Medulla oblongata (tissue), 1 donor: Measurements from ENCODE around the gene MZB1.
A peak's percentile ranks its signal among the peaks of the same experiment; 100 is the strongest.

ENCODE experiments used
- DNase-seq: peaks from one replicate; pipeline ENCODE4 v3.0.0-alpha.2; 2015; ENCODE audit errors: extremely low spot score

The MZB1 gene

DNA sequence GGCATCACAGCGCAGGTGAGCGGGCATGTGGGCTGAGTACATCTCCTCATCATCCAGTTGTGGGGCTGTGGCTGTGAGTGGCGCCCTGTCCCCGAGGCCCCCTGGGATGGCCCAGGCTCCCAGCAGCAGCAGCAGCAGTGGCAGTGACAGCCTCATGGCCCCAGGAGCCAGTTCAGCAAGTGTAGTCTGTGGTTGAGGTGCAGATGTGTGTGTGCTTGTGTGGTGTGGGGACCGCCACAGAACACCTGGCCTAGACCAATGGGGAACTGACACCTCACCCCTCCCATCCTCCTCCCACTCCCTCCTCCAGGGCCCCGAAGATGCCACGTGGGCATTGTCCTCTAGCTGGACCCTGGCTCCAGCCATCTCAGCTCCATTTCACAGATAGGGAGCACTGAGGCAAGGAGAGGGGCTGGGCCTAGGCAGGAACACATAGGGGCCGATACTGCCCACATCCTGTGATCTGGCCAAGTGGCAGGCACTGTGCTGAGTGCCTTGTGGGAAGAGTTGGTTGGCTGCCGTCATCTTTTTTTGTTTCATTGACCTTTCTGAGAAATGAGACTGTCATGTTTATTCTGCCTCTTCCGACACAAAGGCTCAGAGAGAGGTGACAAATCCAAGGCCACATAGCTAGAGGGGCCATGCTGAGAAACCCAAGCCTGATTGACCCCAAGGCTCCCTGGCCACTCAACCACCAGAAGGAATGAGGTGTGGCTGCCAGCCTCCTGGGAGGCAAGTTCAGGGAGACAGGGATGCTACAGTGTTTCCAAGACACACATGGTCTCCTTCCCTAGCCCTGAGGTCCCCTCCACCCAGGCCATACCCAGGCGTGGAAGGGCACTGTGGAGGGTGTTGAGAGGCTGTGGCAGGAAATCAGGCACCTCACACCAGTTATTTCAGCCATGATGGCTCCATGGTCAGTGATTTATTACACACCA is at the start of gene MZB1:
TSS of gene MZB1 (minus strand) at position 213 of the 938 bp plus-strand sequence. CDS start at position 156, 57 bp downstream.
- no peak for DNase-seq

DNA sequence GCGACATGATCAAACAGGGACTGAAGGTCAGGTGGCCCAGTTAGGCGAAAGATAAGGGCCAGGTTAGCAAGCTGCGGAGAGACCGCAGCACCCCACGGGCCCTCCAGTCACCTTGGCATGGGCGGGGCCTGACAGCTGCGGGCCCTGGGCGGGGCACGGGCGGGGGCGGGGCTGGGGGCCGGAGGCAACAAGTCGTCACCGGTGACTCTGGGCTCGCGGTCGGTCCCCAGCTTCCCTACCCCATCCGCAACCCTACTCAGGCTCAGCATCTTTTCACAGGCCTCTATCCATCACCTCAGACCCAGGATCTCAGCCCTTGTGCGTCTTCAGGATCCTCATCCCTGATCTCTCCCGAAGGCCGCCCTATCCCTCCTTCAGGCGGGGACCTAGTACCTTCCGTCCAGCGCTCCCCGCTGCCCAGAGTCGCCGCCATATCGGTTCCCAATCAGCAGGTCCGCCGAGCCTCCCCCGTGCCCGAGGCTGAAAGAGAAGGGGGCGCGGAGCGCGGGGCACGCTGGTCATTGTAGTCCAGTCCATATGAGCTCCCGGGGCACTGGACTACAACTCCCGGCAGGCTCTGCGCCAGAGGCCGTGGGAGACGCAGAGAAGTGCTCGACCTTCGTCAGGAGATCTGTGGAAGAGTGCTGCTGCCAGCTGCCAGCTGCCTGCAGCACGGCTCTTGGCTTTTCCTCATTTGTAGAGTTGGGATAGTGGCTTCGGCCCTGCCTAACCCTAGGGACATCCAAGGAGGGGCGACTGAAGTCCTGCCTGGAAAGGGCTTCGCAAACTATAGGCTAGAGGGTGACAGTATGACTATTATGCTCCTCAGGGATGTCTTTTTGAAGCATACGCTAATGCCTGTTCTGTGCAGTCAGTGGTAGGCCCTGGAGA is 49.5 kb upstream of the MZB1 start, which contains the start of gene DNAJC18:
TSS of gene DNAJC18 (minus strand) at position 513 of the 891 bp plus-strand sequence. CDS start at position 433, 80 bp downstream.
- peak; percentile 98 for DNase-seq

DNA sequence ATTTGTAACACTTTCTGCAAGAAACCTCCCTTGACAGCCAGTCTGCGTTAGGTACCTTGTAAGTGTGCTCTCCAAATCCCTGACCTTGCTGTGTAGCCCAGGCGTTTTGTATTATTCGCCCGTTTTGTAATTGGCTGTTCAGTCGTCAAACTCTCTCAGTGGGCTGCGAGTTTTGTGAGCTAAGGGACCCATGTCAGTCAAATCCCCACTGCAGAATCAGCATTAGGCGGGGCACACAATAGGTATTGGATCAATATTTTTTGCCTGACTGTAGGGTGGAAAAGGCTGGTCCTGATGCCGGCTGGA is 48.9 kb upstream of the MZB1 start:
- no peak for DNase-seq

- no peak for DNase-seq
Observed at GRCh38 chr5:139435676-139436075, 46.0 kb upstream of the MZB1 start.

GRCh38 chr5:139431706-139432105 is 42.0 kb upstream of the MZB1 start:
- DNase-seq: no peak

DNA sequence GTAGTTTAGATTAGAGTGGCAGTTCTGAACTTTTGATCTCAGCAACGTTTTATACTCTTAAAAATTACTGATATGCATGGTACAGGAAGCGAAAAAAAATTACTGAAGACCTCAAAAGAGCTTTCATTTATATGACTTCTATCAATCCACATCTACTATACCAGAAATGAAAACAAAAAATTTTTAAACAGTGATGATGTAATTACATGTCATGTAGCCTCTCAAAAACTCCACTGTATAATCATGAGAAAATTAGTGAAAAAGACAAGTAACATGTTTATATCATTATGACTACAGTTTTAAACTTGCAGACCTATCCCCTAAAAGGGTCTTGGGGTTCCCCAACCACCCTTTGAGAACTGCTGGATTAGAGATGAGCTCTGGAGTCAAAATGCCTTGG is 40.3 kb upstream of the MZB1 start:
- no peak for DNase-seq

DNA sequence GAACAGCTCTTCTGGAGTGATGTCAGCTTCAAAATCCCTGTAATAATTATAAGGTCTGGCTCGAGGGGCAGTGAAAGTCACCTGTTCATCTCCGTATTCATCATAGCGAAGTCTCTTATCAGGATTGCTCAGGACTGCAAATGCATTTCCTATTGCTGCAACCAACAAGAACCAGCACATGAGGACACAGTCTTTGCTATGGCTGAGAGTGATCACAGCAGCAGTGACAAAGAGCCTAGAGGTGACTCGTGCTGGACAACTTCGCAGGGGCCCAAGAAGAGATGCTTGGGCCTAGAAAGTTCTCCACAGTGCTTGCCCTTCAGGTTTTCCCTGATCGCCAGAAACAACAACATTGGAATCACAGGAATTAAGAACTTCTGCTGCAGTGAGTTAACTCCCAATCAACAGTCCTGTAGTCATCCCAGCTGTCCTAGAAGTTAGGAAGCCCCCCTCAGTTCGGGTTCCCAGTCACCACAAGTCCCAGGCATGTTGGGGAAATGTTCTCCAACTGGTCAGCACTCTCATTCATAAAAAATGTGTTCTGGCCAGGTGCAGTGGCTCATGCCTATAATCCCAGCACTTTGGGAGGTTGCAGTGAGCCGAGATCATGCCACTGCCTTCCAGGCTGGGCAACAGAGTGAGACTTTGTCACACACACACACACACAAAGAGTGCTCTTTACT is 36.6 kb upstream of the MZB1 start:
- no peak for DNase-seq

- DNase-seq: no peak
Observed at GRCh38 chr5:139425497-139425896, 35.8 kb upstream of the MZB1 start.

GRCh38 chr5:139422307-139422893 is 32.7 kb upstream of the MZB1 start:
- DNase-seq: peak; percentile 84

DNA sequence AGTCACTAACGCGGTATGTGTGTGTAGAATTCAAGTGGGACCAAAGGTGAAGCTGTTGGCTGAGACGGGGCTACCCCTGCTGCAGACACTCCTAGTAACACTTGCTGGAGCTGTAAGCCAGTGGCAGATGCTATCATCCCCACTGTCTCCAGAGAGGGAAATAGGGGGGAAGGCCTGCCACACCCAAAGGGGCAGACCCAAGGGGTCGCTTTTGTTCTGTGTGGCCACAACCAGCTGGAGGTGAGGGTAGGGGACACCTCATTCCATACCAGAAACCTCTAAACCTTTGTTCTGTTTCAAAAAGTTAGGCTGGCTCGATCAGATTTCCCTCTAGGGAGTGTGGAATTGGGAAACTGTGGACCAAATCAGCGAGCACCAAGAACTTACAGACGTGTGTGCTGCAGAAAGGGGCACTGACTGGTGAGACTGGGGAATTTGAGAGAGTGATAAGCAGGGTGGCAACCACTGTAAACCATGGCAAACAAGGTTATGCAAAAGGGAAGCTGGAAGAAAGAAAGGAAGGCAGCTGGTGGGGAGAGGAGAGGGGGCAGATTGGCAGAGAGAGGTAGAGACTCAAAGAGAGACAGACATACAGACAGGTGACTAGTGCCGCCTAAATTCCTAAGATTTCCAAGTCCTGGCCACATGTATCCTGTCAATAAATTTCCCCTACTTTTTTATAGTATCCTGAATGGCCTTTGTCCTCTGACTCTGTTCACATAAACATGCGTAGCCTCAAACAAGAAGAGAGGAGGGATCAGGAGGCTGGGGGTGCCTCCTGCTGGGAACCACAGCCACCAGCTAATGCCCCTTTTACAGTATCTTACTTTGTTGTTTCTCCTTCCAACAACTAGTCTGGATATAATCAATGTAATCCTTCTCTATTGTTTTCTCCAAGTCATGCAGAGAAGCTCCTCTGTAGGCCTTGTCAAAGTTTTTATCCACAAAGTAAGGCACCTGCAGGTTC is 29.8 kb upstream of the MZB1 start:
- no peak for DNase-seq

DNA sequence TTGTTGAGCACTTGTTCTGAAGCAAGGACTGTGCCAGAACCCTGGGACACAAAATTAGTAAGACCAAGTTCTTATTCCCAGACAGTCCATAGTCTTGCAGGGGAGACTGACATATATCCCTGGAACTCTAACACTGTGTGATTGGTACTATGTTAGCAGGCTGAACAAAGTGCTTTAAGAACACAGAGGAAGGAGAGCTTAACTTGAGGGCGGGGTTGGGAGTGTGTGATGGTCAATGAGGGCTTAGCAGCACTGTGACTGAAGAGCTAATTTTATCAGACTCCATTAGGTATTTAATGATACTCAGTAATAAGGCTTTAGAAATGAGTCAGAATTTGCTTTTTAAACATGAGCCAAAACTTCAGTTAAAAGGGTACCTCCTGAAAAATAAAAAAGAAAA is 29.1 kb upstream of the MZB1 start:
- DNase-seq: no peak

- DNase-seq: peak; percentile 68
Observed at GRCh38 chr5:139417214-139417613, 27.5 kb upstream of the MZB1 start.

GRCh38 chr5:139416651-139417050 is 26.9 kb upstream of the MZB1 start:
- DNase-seq: no peak

- DNase-seq: no peak
Observed at GRCh38 chr5:139415869-139416268, 26.2 kb upstream of the MZB1 start.

GRCh38 chr5:139415221-139415861 is 25.6 kb upstream of the MZB1 start:
- DNase-seq: peak; percentile 93

DNA sequence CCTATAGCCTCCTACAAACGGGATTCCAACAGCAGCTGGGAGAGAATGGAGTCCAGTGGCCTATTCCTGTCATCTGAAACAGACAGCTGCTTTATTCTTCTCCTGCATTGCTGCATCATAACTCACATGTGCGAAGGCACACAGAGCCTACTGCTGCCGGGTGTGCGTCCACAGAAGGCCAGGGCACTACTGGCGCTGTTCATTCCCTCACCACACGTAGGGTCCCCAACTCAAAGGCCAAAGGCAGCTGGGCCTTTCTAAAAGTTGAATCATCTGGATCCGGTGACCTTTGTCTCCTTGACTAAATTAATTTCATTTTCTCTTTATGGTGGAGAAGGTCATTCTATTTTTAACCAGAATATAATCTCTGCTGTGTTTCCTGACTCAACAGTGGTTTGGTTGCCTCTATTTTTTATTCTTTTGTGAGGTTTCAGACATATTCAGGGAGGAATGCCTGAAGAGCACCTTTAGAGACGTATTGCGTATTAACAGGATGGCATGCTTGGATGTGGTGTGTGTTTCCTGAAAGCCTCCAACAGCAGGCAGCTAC is 24.9 kb upstream of the MZB1 start:
- peak; percentile 53 for DNase-seq

- no peak for DNase-seq
Observed at GRCh38 chr5:139413963-139414362, 24.2 kb upstream of the MZB1 start.

DNA sequence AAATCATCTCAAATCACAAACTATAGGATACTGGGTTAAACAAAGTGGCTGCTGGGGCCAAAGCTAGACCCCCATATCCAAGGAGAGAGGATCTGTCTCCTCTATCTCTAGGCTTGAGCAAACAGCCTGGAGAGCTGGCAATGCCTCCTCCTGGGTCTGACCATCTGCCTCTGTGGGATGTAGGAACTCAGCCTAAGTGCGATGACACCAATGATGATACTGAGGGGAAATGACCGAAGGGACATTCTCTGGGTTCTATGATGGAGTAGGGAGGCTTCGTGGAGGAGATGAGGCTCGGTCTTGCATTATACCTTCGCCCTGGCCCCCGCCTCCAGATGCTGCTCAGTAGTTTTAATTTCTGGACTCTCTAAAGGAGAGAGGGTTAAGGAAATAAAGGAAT is 23.4 kb upstream of the MZB1 start:
- DNase-seq: no peak

GRCh38 chr5:139410993-139411828 is 21.5 kb upstream of the MZB1 start:
- DNase-seq: no peak
